GM23338 (cell line): Measurements from ENCODE around the gene FBXL14. TPM values are rescaled to one million over a fixed set of nuclear protein-coding genes. Genes with fewer than 3 reads are reported as not detected.

Experiments used
- ATAC-seq: fragments of 200-7000 bp; cut with Tn5 transposase; 3 replicates; pipeline ENCODE4 v1.9.1; 2020
- DNase-seq: peaks from one replicate; pipeline ENCODE4 v3.0.0-alpha.2; 2015; ENCODE audit warnings: low spot score
- H2AFZ ChIP-seq: fragments of 200-600 bp; sonication (generic); 2 replicates; pipeline ENCODE4 v1.8.0; 2016; ENCODE audit warnings: antibody characterized with exemption, mild to moderate bottlenecking, moderate library complexity
- H3F3A ChIP-seq: fragments of 200-600 bp; sonication (generic); replicated peaks from 2 replicates; pipeline ENCODE4 v1.8.0; 2017; ENCODE audit warnings: antibody characterized with exemption, mixed run types, low read depth
- H3K27ac ChIP-seq: fragments of 200-600 bp; sonication (generic); 2 replicates; pipeline ENCODE4 v1.6.1; 2016; ENCODE audit warnings: low read depth
- H3K27me3 ChIP-seq: fragments of 200-600 bp; sonication (generic); 2 replicates; pipeline ENCODE4 v1.8.0; 2016; ENCODE audit warnings: mild to moderate bottlenecking, mixed run types, moderate library complexity; ENCODE audit not compliant: insufficient read depth
- H3K36me3 ChIP-seq: fragments of 200-600 bp; sonication (generic); 2 replicates; pipeline ENCODE4 v1.8.0; 2016; ENCODE audit warnings: mild to moderate bottlenecking; ENCODE audit not compliant: insufficient read depth
- H3K4me1 ChIP-seq: fragments of 200-600 bp; sonication (generic); 2 replicates; pipeline ENCODE4 v1.8.0; 2016; ENCODE audit warnings: mild to moderate bottlenecking, moderate library complexity; ENCODE audit not compliant: insufficient read depth
- H3K4me2 ChIP-seq: fragments of 200-600 bp; sonication (generic); 2 replicates; pipeline ENCODE4 v1.7.1; 2017; ENCODE audit warnings: mixed run types
- H3K4me3 ChIP-seq: fragments of 200-600 bp; sonication (generic); 2 replicates; pipeline ENCODE4 v1.6.1; 2016; ENCODE audit warnings: mixed run types
- H3K79me2 ChIP-seq: fragments of 200-600 bp; sonication (generic); replicated peaks from 2 replicates; pipeline ENCODE4 v1.8.0; 2017; ENCODE audit warnings: mild to moderate bottlenecking; ENCODE audit not compliant: insufficient read depth
- H3K9me2 ChIP-seq: fragments of 200-600 bp; sonication (generic); 2 replicates; pipeline ENCODE4 v1.8.0; 2017; ENCODE audit not compliant: insufficient read depth
- H4K20me1 ChIP-seq: fragments of 200-600 bp; sonication (generic); replicated peaks from 2 replicates; pipeline ENCODE4 v1.8.0; 2017; ENCODE audit warnings: mild to moderate bottlenecking; ENCODE audit not compliant: insufficient read depth
- H3K27ac Mint-ChIP-seq: 2 replicates; pipeline ENCODE4 v1.8.0; 2020; ENCODE audit warnings: inconsistent platforms, mild to moderate bottlenecking, moderate library complexity, mixed read lengths
- H3K27me3 Mint-ChIP-seq: 3 replicates; pipeline ENCODE4 v1.8.0; 2022; ENCODE audit warnings: low read depth, mild to moderate bottlenecking, moderate library complexity, mixed read lengths, inconsistent platforms; ENCODE audit not compliant: insufficient read depth, poor library complexity
- H3K36me3 Mint-ChIP-seq: 3 replicates; pipeline ENCODE4 v1.8.0; 2021; ENCODE audit warnings: low read depth, mild to moderate bottlenecking, inconsistent platforms, moderate library complexity, mixed read lengths
- H3K4me1 Mint-ChIP-seq: 3 replicates; pipeline ENCODE4 v1.8.0; 2020; ENCODE audit warnings: mild to moderate bottlenecking, inconsistent platforms, mixed read lengths
- H3K4me3 Mint-ChIP-seq: 3 replicates; pipeline ENCODE4 v1.8.0; 2021; ENCODE audit warnings: moderate library complexity, mild to moderate bottlenecking, inconsistent platforms, mixed read lengths
- H3K9me3 Mint-ChIP-seq: 3 replicates; pipeline ENCODE4 v1.8.0; 2020; ENCODE audit warnings: moderate library complexity, mild to moderate bottlenecking, inconsistent platforms, mixed read lengths
- JUNB ChIP-seq: IDR thresholded peaks from one replicate; pipeline ENCODE4 v1.6.1; 2016; ENCODE audit warnings: antibody characterized with exemption; ENCODE audit not compliant: unreplicated experiment
- STAT1 ChIP-seq: IDR thresholded peaks from one replicate; pipeline ENCODE4 v1.6.1; 2016; ENCODE audit warnings: antibody characterized with exemption; ENCODE audit not compliant: unreplicated experiment
- ZNF331 ChIP-seq: fragments of 250-450 bp; sonication (Bioruptor Pico); IDR thresholded peaks from 2 replicates; pipeline ENCODE4 v1.5.0; 2020; ENCODE audit warnings: low read depth, mild to moderate bottlenecking, moderate library complexity
- polyA plus RNA-seq: library from polyadenylated mRNA; unstranded; fragments of >200 nt; fragmentation: Nextera tagmentation; extraction: Ambion mirVana; gene quantifications from 2 replicates; pipeline ENCODE4 v1.2.1, GENCODE V29; 2016
- total RNA-seq: library from RNA; depleted of rRNA; stranded (reverse); fragments of >200 nt; shearing (Covaris generic); gene quantifications from 2 replicates; pipeline ENCODE4 v1.2.3, GENCODE V29; 2014
- TF ChIP-seq, protein P1 (sequence below): fragments of 250-450 bp; sonication (Bioruptor Pico); IDR thresholded peaks from 2 replicates; pipeline ENCODE4 v1.5.0; 2020; ENCODE audit warnings: mild to moderate bottlenecking, moderate library complexity
- TF ChIP-seq, protein P2 (sequence below): IDR thresholded peaks from one replicate; pipeline ENCODE4 v1.6.1; 2018; ENCODE audit warnings: antibody characterized with exemption; ENCODE audit not compliant: unreplicated experiment

FBXL14 gene
- total and polyA plus RNA-seq, 2 experiments from 2014 or later, result 0.74 to 9.4 TPM

- TF ChIP-seq, protein P1, sequence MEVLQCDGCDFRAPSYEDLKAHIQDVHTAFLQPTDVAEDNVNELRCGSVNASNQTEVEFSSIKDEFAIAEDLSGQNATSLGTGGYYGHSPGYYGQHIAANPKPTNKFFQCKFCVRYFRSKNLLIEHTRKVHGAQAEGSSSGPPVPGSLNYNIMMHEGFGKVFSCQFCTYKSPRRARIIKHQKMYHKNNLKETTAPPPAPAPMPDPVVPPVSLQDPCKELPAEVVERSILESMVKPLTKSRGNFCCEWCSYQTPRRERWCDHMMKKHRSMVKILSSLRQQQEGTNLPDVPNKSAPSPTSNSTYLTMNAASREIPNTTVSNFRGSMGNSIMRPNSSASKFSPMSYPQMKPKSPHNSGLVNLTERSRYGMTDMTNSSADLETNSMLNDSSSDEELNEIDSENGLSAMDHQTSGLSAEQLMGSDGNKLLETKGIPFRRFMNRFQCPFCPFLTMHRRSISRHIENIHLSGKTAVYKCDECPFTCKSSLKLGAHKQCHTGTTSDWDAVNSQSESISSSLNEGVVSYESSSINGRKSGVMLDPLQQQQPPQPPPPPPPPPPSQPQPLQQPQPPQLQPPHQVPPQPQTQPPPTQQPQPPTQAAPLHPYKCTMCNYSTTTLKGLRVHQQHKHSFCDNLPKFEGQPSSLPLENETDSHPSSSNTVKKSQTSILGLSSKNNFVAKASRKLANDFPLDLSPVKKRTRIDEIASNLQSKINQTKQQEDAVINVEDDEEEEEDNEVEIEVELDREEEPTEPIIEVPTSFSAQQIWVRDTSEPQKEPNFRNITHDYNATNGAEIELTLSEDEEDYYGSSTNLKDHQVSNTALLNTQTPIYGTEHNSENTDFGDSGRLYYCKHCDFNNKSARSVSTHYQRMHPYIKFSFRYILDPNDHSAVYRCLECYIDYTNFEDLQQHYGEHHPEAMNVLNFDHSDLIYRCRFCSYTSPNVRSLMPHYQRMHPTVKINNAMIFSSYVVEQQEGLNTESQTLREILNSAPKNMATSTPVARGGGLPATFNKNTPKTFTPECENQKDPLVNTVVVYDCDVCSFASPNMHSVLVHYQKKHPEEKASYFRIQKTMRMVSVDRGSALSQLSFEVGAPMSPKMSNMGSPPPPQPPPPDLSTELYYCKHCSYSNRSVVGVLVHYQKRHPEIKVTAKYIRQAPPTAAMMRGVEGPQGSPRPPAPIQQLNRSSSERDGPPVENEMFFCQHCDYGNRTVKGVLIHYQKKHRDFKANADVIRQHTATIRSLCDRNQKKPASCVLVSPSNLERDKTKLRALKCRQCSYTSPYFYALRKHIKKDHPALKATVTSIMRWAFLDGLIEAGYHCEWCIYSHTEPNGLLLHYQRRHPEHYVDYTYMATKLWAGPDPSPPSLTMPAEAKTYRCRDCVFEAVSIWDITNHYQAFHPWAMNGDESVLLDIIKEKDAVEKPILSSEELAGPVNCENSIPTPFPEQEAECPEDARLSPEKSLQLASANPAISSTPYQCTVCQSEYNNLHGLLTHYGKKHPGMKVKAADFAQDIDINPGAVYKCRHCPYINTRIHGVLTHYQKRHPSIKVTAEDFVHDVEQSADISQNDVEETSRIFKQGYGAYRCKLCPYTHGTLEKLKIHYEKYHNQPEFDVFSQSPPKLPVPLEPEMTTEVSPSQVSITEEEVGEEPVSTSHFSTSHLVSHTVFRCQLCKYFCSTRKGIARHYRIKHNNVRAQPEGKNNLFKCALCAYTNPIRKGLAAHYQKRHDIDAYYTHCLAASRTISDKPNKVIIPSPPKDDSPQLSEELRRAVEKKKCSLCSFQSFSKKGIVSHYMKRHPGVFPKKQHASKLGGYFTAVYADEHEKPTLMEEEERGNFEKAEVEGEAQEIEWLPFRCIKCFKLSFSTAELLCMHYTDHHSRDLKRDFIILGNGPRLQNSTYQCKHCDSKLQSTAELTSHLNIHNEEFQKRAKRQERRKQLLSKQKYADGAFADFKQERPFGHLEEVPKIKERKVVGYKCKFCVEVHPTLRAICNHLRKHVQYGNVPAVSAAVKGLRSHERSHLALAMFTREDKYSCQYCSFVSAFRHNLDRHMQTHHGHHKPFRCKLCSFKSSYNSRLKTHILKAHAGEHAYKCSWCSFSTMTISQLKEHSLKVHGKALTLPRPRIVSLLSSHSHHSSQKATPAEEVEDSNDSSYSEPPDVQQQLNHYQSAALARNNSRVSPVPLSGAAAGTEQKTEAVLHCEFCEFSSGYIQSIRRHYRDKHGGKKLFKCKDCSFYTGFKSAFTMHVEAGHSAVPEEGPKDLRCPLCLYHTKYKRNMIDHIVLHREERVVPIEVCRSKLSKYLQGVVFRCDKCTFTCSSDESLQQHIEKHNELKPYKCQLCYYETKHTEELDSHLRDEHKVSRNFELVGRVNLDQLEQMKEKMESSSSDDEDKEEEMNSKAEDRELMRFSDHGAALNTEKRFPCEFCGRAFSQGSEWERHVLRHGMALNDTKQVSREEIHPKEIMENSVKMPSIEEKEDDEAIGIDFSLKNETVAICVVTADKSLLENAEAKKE (CRISPR knock-in tag), result no peak
- TF ChIP-seq STAT1, result no peak
- no peak for TF ChIP-seq JUNB
These were observed 31.5 kb downstream of the FBXL14 start (continued) for GRCh38 chr12:1562813-1563407.

GRCh38 chr12:1560704-1561103, 33.7 kb downstream of the FBXL14 start:
- no peaks in the 10 kb centered on the region; the same call in 1 of the 2 replicates for H4K20me1 ChIP-seq
- Mint-ChIP-seq H3K9me3 (peaks cover 3% of the 10 kb centered on the region; the same call in 1 of the 3 replicates), H3K4me1 (peaks cover 13% of the 10 kb centered on the region), H3K27me3 (no peaks in the 10 kb centered on the region), H3K4me3 (no peak overlapping the region), H3K36me3 (no peaks in the 10 kb centered on the region; the same call in 2 of the 3 replicates), H3K27ac (no peak overlapping the region)
- no peaks in the 10 kb centered on the region for H3K79me2 ChIP-seq
- H3K27ac ChIP-seq, result no peak overlapping the region
- H2AFZ ChIP-seq, result no peak overlapping the region
- H3F3A ChIP-seq, result no peaks in the 10 kb centered on the region
- H3K4me3 ChIP-seq, result no peak overlapping the region
- no peak overlapping the region for H3K4me2 ChIP-seq
- ATAC-seq (no peak), DNase-seq (no peak)
- H3K9me2 ChIP-seq, result 0 out of 2 replicates have a peak, but pooled peaks cover 1% of the 10 kb centered on the region
- H3K4me1 ChIP-seq, result peaks cover 4% of the 10 kb centered on the region; the same call in 1 of the 2 replicates
- no peaks in the 10 kb centered on the region for H3K27me3 ChIP-seq
- no peaks in the 10 kb centered on the region for H3K36me3 ChIP-seq
- TF ChIP-seq STAT1, result no peak
- TF ChIP-seq, protein P2, sequence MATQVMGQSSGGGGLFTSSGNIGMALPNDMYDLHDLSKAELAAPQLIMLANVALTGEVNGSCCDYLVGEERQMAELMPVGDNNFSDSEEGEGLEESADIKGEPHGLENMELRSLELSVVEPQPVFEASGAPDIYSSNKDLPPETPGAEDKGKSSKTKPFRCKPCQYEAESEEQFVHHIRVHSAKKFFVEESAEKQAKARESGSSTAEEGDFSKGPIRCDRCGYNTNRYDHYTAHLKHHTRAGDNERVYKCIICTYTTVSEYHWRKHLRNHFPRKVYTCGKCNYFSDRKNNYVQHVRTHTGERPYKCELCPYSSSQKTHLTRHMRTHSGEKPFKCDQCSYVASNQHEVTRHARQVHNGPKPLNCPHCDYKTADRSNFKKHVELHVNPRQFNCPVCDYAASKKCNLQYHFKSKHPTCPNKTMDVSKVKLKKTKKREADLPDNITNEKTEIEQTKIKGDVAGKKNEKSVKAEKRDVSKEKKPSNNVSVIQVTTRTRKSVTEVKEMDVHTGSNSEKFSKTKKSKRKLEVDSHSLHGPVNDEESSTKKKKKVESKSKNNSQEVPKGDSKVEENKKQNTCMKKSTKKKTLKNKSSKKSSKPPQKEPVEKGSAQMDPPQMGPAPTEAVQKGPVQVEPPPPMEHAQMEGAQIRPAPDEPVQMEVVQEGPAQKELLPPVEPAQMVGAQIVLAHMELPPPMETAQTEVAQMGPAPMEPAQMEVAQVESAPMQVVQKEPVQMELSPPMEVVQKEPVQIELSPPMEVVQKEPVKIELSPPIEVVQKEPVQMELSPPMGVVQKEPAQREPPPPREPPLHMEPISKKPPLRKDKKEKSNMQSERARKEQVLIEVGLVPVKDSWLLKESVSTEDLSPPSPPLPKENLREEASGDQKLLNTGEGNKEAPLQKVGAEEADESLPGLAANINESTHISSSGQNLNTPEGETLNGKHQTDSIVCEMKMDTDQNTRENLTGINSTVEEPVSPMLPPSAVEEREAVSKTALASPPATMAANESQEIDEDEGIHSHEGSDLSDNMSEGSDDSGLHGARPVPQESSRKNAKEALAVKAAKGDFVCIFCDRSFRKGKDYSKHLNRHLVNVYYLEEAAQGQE, result no peak
- no peak for TF ChIP-seq ZNF331 (CRISPR knock-in tag)
- TF ChIP-seq, protein P1 (CRISPR knock-in tag), result no peak
